K562 (cell line): Measurements from ENCODE around the gene FYB1. TPM values are rescaled to one million over a fixed set of nuclear protein-coding genes. Genes with fewer than 3 reads are reported as not detected.

Source experiments
- EHMT2 ChIP-seq: fragments of 450-650 bp; IDR thresholded peaks from 2 replicates; pipeline ENCODE4 v1.6.1; 2018; ENCODE audit warnings: antibody characterized with exemption
- FIP1L1 ChIP-seq: fragments of 200-400 bp; formaldehyde crosslinking; IDR thresholded peaks from 2 replicates; pipeline ENCODE4 v1.6.1; 2018; ENCODE audit warnings: mild to moderate bottlenecking, low read depth, low read length; ENCODE audit not compliant: poor library complexity, severe bottlenecking
- ILF3 ChIP-seq: fragments of 450-650 bp; IDR thresholded peaks from 2 replicates; pipeline ENCODE4 v1.6.1; 2018; ENCODE audit warnings: antibody characterized with exemption, mild to moderate bottlenecking, moderate library complexity, borderline replicate concordance
- MCM3 ChIP-seq: fragments of 450-650 bp; IDR thresholded peaks from 2 replicates; pipeline ENCODE4 v1.6.1; 2016
- PHF21A ChIP-seq: fragments of 450-650 bp; IDR thresholded peaks from 2 replicates; pipeline ENCODE4 v1.6.1; 2017; ENCODE audit warnings: low read depth, borderline replicate concordance
- SPI1 ChIP-seq: IDR thresholded peaks from 2 replicates; pipeline ENCODE4 v1.6.1; 2011; ENCODE audit warnings: low read depth, low read length, control low read depth, borderline replicate concordance
- TOE1 ChIP-seq, 2 experiments: fragments of 450-650 bp in 1 of 2; sonication (generic) in 1 of 2; formaldehyde crosslinking in 1 of 2; IDR thresholded peaks; 2 replicates each; pipeline versions ENCODE4 v1.7.1 to v1.8.0; 2016 to 2022; ENCODE audit warnings: borderline replicate concordance in 2 of 2, mild to moderate bottlenecking in 2 of 2, antibody characterized with exemption in 1 of 2, inconsistent platforms in 1 of 2, low read depth in 1 of 2, missing genetic modification reagents in 1 of 2, moderate library complexity in 1 of 2
- ZNF77 ChIP-seq: fragments of 250-450 bp; sonication (Bioruptor Pico); IDR thresholded peaks from 2 replicates; pipeline ENCODE4 v1.5.0; 2020
- polyA plus RNA-seq, 8 experiments: library from polyadenylated mRNA; depleted of rRNA in 4 of 8; stranded (reverse) in 5 of 8; unstranded in 3 of 8; fragments of >200 nt; fragmentation: Nextera tagmentation in 2 of 8; fragmentation: Illumina TruSeq in 1 of 8; extraction: Ambion mirVana in 2 of 8; extraction: Trizol in 1 of 8; gene quantifications; 2 replicates each; pipeline versions ENCODE4 v1.2.1 to v1.2.3, GENCODE V29; 2011 to 2014; ENCODE audit warnings: inconsistent platforms in 1 of 8, missing spikeins in 1 of 8
- total RNA-seq, 7 experiments: library from RNA; depleted of rRNA in 6 of 7; stranded (reverse); fragments of >200 nt in 6 of 7; fragmentation: Illumina TruSeq in 2 of 7; extraction: Trizol in 2 of 7; gene quantifications; 2 replicates each; pipeline versions ENCODE4 v1.2.1 to v1.2.3, GENCODE V29; 2011 to 2021; ENCODE audit warnings: low replicate concordance in 1 of 7
- TF ChIP-seq, protein P1 (sequence below): fragments of 250-450 bp; sonication (Bioruptor Pico); IDR thresholded peaks from 2 replicates; pipeline ENCODE4 v1.4.0; 2020
- TF ChIP-seq, protein P2 (sequence below): fragments of 150-350 bp; conservative IDR thresholded peaks from 2 replicates; pipeline ENCODE4 v1.6.1; 2014; ENCODE audit warnings: low read length
- TF ChIP-seq, protein P3 (sequence below): IDR thresholded peaks from 2 replicates; pipeline ENCODE4 v1.6.1; 2012; ENCODE audit warnings: low read depth, low read length, improper control_type of control experiment, borderline replicate concordance

FYB1 gene
- total and polyA plus RNA-seq, 9 of the 15 experiments (the other 6 are each of a cell fraction or from before 2014, with no cell fraction given), result 4.7 to 31.5 (median 9.7) TPM

DNA sequence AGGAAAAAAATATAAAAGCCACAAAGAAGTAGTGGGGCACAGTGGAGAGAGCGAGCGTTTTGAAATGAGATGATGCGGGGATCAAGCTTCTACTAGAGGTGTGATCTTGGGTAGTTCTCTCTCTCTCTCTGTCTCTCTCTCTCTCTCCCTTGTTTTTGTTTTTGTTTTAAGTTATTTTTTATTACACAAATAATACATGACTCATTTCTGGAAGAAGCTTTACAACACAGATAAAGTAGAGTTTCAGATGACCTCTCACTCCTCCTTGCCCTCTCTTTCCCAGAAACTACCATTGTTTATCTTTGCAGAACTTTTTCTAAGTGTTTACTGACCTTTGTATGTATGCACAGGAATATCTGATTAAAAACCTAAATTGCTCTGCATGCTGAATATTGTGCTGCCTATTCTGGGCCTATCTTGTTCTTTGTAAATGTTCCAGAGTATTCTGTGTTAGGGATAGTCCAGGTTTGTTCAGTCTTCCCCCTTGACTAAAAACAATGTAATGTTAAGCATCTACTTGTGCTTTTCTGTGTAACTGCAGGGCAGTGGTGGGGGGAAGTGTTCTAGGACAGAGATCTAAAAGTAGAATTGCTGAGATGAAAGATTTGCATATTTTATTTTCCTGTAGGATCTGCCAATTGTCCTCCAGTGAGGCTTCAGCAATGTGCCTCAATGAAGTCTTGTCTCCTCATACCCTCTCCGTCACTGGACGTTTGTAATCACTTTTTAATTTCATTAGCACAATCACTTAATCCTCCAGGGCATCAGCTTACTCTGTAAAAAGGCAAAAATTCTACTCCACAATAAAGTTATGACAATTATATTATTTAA, 52.0 kb downstream of the FYB1 start (continued):
- TF ChIP-seq, protein P1, sequence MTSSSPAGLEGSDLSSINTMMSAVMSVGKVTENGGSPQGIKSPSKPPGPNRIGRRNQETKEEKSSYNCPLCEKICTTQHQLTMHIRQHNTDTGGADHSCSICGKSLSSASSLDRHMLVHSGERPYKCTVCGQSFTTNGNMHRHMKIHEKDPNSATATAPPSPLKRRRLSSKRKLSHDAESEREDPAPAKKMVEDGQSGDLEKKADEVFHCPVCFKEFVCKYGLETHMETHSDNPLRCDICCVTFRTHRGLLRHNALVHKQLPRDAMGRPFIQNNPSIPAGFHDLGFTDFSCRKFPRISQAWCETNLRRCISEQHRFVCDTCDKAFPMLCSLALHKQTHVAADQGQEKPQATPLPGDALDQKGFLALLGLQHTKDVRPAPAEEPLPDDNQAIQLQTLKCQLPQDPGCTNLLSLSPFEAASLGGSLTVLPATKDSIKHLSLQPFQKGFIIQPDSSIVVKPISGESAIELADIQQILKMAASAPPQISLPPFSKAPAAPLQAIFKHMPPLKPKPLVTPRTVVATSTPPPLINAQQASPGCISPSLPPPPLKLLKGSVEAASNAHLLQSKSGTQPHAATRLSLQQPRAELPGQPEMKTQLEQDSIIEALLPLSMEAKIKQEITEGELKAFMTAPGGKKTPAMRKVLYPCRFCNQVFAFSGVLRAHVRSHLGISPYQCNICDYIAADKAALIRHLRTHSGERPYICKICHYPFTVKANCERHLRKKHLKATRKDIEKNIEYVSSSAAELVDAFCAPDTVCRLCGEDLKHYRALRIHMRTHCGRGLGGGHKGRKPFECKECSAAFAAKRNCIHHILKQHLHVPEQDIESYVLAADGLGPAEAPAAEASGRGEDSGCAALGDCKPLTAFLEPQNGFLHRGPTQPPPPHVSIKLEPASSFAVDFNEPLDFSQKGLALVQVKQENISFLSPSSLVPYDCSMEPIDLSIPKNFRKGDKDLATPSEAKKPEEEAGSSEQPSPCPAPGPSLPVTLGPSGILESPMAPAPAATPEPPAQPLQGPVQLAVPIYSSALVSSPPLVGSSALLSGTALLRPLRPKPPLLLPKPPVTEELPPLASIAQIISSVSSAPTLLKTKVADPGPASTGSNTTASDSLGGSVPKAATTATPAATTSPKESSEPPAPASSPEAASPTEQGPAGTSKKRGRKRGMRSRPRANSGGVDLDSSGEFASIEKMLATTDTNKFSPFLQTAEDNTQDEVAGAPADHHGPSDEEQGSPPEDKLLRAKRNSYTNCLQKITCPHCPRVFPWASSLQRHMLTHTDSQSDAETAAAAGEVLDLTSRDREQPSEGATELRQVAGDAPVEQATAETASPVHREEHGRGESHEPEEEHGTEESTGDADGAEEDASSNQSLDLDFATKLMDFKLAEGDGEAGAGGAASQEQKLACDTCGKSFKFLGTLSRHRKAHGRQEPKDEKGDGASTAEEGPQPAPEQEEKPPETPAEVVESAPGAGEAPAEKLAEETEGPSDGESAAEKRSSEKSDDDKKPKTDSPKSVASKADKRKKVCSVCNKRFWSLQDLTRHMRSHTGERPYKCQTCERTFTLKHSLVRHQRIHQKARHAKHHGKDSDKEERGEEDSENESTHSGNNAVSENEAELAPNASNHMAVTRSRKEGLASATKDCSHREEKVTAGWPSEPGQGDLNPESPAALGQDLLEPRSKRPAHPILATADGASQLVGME (CRISPR knock-in tag), result no peak
- no peak for TF ChIP-seq SPI1
- TF ChIP-seq TOE1 (IDR thresholded peaks at IDR 0.05; ENCODE audit: borderline replicate concordance), result 0 out of 2 replicates have a peak, but pooled peaks have one; percentile 30
- no peak for TF ChIP-seq TOE1 (CRISPR knock-in tag; IDR thresholded peaks at IDR 0.05; ENCODE audit: borderline replicate concordance, low read depth)
- TF ChIP-seq, protein P2, sequence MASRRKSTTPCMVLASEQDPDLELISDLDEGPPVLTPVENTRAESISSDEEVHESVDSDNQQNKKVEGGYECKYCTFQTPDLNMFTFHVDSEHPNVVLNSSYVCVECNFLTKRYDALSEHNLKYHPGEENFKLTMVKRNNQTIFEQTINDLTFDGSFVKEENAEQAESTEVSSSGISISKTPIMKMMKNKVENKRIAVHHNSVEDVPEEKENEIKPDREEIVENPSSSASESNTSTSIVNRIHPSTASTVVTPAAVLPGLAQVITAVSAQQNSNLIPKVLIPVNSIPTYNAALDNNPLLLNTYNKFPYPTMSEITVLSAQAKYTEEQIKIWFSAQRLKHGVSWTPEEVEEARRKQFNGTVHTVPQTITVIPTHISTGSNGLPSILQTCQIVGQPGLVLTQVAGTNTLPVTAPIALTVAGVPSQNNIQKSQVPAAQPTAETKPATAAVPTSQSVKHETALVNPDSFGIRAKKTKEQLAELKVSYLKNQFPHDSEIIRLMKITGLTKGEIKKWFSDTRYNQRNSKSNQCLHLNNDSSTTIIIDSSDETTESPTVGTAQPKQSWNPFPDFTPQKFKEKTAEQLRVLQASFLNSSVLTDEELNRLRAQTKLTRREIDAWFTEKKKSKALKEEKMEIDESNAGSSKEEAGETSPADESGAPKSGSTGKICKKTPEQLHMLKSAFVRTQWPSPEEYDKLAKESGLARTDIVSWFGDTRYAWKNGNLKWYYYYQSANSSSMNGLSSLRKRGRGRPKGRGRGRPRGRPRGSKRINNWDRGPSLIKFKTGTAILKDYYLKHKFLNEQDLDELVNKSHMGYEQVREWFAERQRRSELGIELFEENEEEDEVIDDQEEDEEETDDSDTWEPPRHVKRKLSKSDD, result no peak
- no peak for TF ChIP-seq ILF3
- TF ChIP-seq FIP1L1, result no peak
- TF ChIP-seq EHMT2, result no peak
- no peak for TF ChIP-seq MCM3
- TF ChIP-seq PHF21A, result no peak
- TF ChIP-seq, protein P3, sequence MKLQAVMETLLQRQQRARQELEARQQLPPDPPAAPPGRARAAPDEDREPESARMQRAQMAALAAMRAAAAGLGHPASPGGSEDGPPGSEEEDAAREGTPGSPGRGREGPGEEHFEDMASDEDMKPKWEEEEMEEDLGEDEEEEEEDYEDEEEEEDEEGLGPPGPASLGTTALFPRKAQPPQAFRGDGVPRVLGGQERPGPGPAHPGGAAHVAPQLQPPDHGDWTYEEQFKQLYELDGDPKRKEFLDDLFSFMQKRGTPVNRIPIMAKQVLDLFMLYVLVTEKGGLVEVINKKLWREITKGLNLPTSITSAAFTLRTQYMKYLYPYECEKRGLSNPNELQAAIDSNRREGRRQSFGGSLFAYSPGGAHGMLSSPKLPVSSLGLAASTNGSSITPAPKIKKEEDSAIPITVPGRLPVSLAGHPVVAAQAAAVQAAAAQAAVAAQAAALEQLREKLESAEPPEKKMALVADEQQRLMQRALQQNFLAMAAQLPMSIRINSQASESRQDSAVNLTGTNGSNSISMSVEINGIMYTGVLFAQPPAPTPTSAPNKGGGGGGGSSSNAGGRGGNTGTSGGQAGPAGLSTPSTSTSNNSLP, result peak; percentile 89
- no peak for TF ChIP-seq ZNF77
